GM12878 (cell line): Measurements from ENCODE around the gene BAZ1B. TPM values are rescaled to one million over a fixed set of nuclear protein-coding genes. Genes with fewer than 3 reads are reported as not detected.

Source experiments
- ATAC-seq: fragments of 200-7000 bp; cut with Tn5 transposase; 3 replicates; pipeline ENCODE4 v1.9.1; 2020; ENCODE audit warnings: mild to moderate bottlenecking, moderate library complexity
- BruUV-seq: library from RNA; stranded (reverse); fragments of 400-500 nt; replicated peaks from 2 replicates; lab custom pipeline; 2021; lab: Mats Ljungman, UMichigan
- CTCF ChIA-PET: fragments of 300-600 bp; sonication (Branson Sonifier 250); formaldehyde crosslinking; extraction: SDS; loops from one replicate; lab custom pipeline; 2021; ENCODE audit warnings: inconsistent platforms; lab: Yijun Ruan, JAX
- POLR2A ChIA-PET: fragments of 350-600 bp; formaldehyde crosslinking; extraction: SDS; loops from one replicate; lab custom pipeline; 2021; ENCODE audit warnings: inconsistent platforms; lab: Charles Lee
- RAD21 ChIA-PET: fragments of 300-600 bp; sonication (Branson Sonifier 250); formaldehyde crosslinking; loops from one replicate; lab custom pipeline; 2023; ENCODE audit warnings: antibody characterized with exemption; ENCODE audit not compliant: unreplicated experiment; lab: Charles Lee
- SMC1A ChIA-PET: fragments of 300-600 bp; sonication (Branson Sonifier 250); formaldehyde crosslinking; loops from one replicate; lab custom pipeline; 2023; ENCODE audit not compliant: unreplicated experiment, uncharacterized antibody; lab: Charles Lee
- DNase-seq: peaks from one replicate; pipeline ENCODE4 v3.0.0-alpha.2; 2011; ENCODE audit warnings: low read depth, low spot score
- FAIRE-seq: peaks from 3 replicates; lab custom pipeline; 2011; peaks lifted over from hg19 to GRCh38; lab: Jason Lieb, UNC
- H2AFZ ChIP-seq: 2 replicates; pipeline ENCODE4 v1.6.0; 2011; ENCODE audit warnings: low read depth, low read length, control low read depth; ENCODE audit not compliant: control insufficient read depth
- H3K27ac ChIP-seq: 2 replicates; pipeline ENCODE4 v1.5.1; 2011; ENCODE audit warnings: control low read depth; ENCODE audit not compliant: control insufficient read depth, insufficient read depth
- H3K27me3 ChIP-seq, 2 experiments: replicated peaks in 1 of 2; 2 replicates each; pipeline versions ENCODE4 v1.6.0 to v1.6.1; 2011; ENCODE audit warnings: low read length in 1 of 2; ENCODE audit not compliant: control insufficient read depth in 2 of 2, insufficient read depth in 2 of 2
- H3K36me3 ChIP-seq, 2 experiments: 2 replicates each; pipeline ENCODE4 v1.5.1; 2011; ENCODE audit warnings: low read length in 1 of 2; ENCODE audit not compliant: control insufficient read depth in 2 of 2, insufficient read depth in 2 of 2
- H3K4me1 ChIP-seq: 2 replicates; pipeline ENCODE4 v1.6.1; 2011; ENCODE audit warnings: mild to moderate bottlenecking, low read length, moderate library complexity, mixed read lengths; ENCODE audit not compliant: control insufficient read depth, insufficient read depth
- H3K4me2 ChIP-seq: 2 replicates; pipeline ENCODE4 v1.6.0; 2011; ENCODE audit warnings: control low read depth; ENCODE audit not compliant: control insufficient read depth, insufficient read depth
- H3K4me3 ChIP-seq: fragments of 200-600 bp; sonication (generic); 2 replicates; pipeline ENCODE4 v1.5.1; 2016
- H3K79me2 ChIP-seq: 2 replicates; pipeline ENCODE4 v1.6.0; 2011; ENCODE audit warnings: low read length; ENCODE audit not compliant: control insufficient read depth, insufficient read depth
- H3K9ac ChIP-seq: 2 replicates; pipeline ENCODE4 v1.8.0; 2011; ENCODE audit warnings: low read length, control low read depth, mixed read lengths; ENCODE audit not compliant: control insufficient read depth, insufficient read depth
- H3K9me3 ChIP-seq: replicated peaks from 3 replicates; pipeline ENCODE4 v1.5.1; 2011; ENCODE audit warnings: mild to moderate bottlenecking, low read length; ENCODE audit not compliant: control insufficient read depth, insufficient read depth
- H4K20me1 ChIP-seq: 2 replicates; pipeline ENCODE4 v1.6.0; 2011; ENCODE audit not compliant: control insufficient read depth, insufficient read depth
- BCL11A ChIP-seq: IDR thresholded peaks from 2 replicates; pipeline ENCODE4 v1.6.1; 2011; ENCODE audit warnings: low read depth, low read length
- CBX3 ChIP-seq: fragments of 200-600 bp; sonication (generic); IDR thresholded peaks from 2 replicates; pipeline ENCODE4 v1.6.1; 2016; ENCODE audit warnings: low read depth, borderline replicate concordance
- KAT2A ChIP-seq: conservative IDR thresholded peaks from 2 replicates; pipeline ENCODE4 v1.6.1; 2011; ENCODE audit warnings: low read depth, low read length; ENCODE audit not compliant: control insufficient read depth
- PML ChIP-seq: IDR thresholded peaks from 2 replicates; pipeline ENCODE4 v1.6.1; 2012; ENCODE audit warnings: low read length, inconsistent platforms
- RCOR1 ChIP-seq: conservative IDR thresholded peaks from 2 replicates; pipeline ENCODE4 v1.6.1; 2012; ENCODE audit warnings: low read depth, low read length, improper control_type of control experiment
- WGBS: methylation state at CpG from one replicate; pipeline ENCODE4 v1.1.6; 2016; ENCODE audit warnings: low lambda C conversion rate; ENCODE audit not compliant: insufficient replicate concordance, insufficient coverage; ENCODE audit errors: missing lambda C conversion rate; 5-methylcytosine and 5-hydroxymethylcytosine counted together
- in situ Hi-C: fragments of 300-500 bp; cut with MboI; formaldehyde crosslinking; loops from 9 replicates; pipeline ENCODE4 v1.14.3; 2018; ENCODE audit warnings: mixed read lengths
- intact Hi-C: fragments of 100-400 bp; cut with micrococcal nuclease; formaldehyde crosslinking; loops from one replicate; pipeline ENCODE4 v1.14.2; 2022; ENCODE audit not compliant: unreplicated experiment
- polyA plus RNA-seq, 11 experiments: library from polyadenylated mRNA; depleted of rRNA in 4 of 11; unstranded in 6 of 11; stranded (reverse) in 5 of 11; fragments of >200 nt; fragmentation: Nextera tagmentation in 4 of 11; fragmentation: Illumina TruSeq in 1 of 11; extraction: Ambion mirVana in 4 of 11; extraction: Trizol in 1 of 11; gene quantifications; 1 replicate in 1 of 11; 2 replicates in 10 of 11; pipeline versions ENCODE4 v1.2.1 to v1.2.3, GENCODE V29; 2011 to 2016; ENCODE audit warnings: inconsistent platforms in 2 of 11, missing spikeins in 2 of 11, low read depth in 1 of 11
- total RNA-seq, 4 experiments: library from RNA; depleted of rRNA in 3 of 4; stranded (reverse); fragments of >200 nt in 3 of 4; fragmentation: Illumina TruSeq in 1 of 4; extraction: Trizol in 1 of 4; gene quantifications; 2 replicates each; pipeline versions ENCODE4 v1.2.1 to v1.2.3, GENCODE V29; 2013 to 2021
- TF ChIP-seq, protein P1 (sequence below): fragments of 450-650 bp; IDR thresholded peaks from 2 replicates; pipeline ENCODE4 v1.6.1; 2016; ENCODE audit warnings: mild to moderate bottlenecking, moderate library complexity, borderline replicate concordance

BAZ1B gene
- total and polyA plus RNA-seq, 10 of the 15 experiments (the other 5 are each of a cell fraction or from before 2014, with no cell fraction given), result 14.0 to 77.4 (median 36.2) TPM

DNA sequence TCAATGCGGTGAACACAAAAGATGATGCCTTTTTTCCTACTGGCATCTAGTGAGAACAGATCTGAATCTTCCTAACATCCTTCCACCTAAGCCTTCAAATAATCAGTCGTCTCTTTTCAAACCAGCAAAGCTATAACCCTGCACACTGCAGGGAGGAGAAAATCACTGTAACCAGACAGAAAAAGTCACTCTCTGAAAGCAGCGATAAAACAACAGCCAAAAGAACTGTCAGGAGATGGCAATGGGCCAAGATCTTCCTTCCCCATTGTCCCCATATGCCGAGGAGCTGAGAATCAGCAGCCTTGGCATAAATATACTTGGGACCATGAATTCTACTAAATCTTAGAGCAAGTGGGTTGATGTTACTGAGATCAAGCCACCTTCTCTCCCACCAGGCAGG lies 75.4 kb downstream of the BAZ1B start:
- no TSS peak for BruUV-seq
- Histone ChIP-seq H3K27ac (no peak overlapping the region), H3K9ac (no peak overlapping the region), H2AFZ (no peak overlapping the region), H3K9me3 (no peaks in the 10 kb centered on the region), H3K4me3 (no peak overlapping the region), H3K27me3 (no peaks in the 10 kb centered on the region), H3K4me1 (no peaks in the 10 kb centered on the region), H3K4me2 (no peak overlapping the region), H3K36me3 (peaks cover 48 to 64% of the 10 kb centered on the region in 2 experiments), H4K20me1 (peaks cover 4% of the 10 kb centered on the region; the same call in 1 of the 2 replicates), H3K79me2 (no peaks in the 10 kb centered on the region)
- ChIA-PET POLR2A (no interaction called here), CTCF (interaction anchor here (4.4 kb wide), 1 partner anchor 122 kb away, joined by 16 read pairs; no protein-coding TSS in a partner anchor), SMC1A (interaction anchor here (0.8 kb wide), 1 partner anchor 21 kb away, joined by 3 read pairs; no protein-coding TSS in a partner anchor), RAD21 (no interaction called here)
- no peak for DNase-seq
- no peak for FAIRE-seq
- in situ Hi-C loops (no loop called here), intact Hi-C loops (no loop called here)
- TF ChIP-seq KAT2A, result no peak
- no peak for TF ChIP-seq BCL11A
- TF ChIP-seq RCOR1, result no peak
- TF ChIP-seq PML, result no peak
- TF ChIP-seq, protein P1, sequence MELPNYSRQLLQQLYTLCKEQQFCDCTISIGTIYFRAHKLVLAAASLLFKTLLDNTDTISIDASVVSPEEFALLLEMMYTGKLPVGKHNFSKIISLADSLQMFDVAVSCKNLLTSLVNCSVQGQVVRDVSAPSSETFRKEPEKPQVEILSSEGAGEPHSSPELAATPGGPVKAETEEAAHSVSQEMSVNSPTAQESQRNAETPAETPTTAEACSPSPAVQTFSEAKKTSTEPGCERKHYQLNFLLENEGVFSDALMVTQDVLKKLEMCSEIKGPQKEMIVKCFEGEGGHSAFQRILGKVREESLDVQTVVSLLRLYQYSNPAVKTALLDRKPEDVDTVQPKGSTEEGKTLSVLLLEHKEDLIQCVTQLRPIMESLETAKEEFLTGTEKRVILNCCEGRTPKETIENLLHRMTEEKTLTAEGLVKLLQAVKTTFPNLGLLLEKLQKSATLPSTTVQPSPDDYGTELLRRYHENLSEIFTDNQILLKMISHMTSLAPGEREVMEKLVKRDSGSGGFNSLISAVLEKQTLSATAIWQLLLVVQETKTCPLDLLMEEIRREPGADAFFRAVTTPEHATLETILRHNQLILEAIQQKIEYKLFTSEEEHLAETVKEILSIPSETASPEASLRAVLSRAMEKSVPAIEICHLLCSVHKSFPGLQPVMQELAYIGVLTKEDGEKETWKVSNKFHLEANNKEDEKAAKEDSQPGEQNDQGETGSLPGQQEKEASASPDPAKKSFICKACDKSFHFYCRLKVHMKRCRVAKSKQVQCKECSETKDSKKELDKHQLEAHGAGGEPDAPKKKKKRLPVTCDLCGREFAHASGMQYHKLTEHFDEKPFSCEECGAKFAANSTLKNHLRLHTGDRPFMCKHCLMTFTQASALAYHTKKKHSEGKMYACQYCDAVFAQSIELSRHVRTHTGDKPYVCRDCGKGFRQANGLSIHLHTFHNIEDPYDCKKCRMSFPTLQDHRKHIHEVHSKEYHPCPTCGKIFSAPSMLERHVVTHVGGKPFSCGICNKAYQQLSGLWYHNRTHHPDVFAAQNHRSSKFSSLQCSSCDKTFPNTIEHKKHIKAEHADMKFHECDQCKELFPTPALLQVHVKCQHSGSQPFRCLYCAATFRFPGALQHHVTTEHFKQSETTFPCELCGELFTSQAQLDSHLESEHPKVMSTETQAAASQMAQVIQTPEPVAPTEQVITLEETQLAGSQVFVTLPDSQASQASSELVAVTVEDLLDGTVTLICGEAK, result no peak
- no peak for TF ChIP-seq CBX3
- ATAC-seq, result no peak
- 97% methylated on average over 4 of the region's 4 CpGs for WGBS
